HUES64 (cell line): ENCODE results near the gene ACP2.
A peak's percentile ranks its signal among the peaks of the same experiment; 100 is the strongest.

Source experiments
- H3K27ac ChIP-seq: 2 replicates; pipeline ENCODE4 v1.7.0; 2013; ENCODE audit warnings: low read depth, low read length, inconsistent platforms
- H3K27me3 ChIP-seq: 2 replicates; pipeline ENCODE4 v1.6.1; 2013; ENCODE audit warnings: mild to moderate bottlenecking, low read length; ENCODE audit not compliant: insufficient read depth
- H3K36me3 ChIP-seq: 2 replicates; pipeline ENCODE4 v1.6.1; 2013; ENCODE audit warnings: mild to moderate bottlenecking, low read length; ENCODE audit not compliant: insufficient read depth
- H3K4me1 ChIP-seq: 2 replicates; pipeline ENCODE4 v1.6.1; 2013; ENCODE audit warnings: mild to moderate bottlenecking, low read length, moderate library complexity; ENCODE audit not compliant: insufficient read depth
- H3K4me3 ChIP-seq: 2 replicates; pipeline ENCODE4 v1.5.1; 2013; ENCODE audit warnings: mild to moderate bottlenecking, low read length, moderate library complexity
- H3K9ac ChIP-seq: 2 replicates; pipeline ENCODE4 v1.6.1; 2013; ENCODE audit warnings: mild to moderate bottlenecking, low read depth, low read length
- H3K9me3 ChIP-seq: 2 replicates; pipeline ENCODE4 v1.6.1; 2013; ENCODE audit warnings: low read depth, low read length; ENCODE audit not compliant: insufficient read depth
- WGBS: fragments of 150-250, 120-280 bp; methylation state at CpG from one replicate; pipeline ENCODE4 v1.1.7; 2013; ENCODE audit warnings: missing lambda C conversion rate; 5-methylcytosine and 5-hydroxymethylcytosine counted together

Gene ACP2

GRCh38 chr11:47278058-47278457 is 29.4 kb upstream of the ACP2 start:
- H3K27ac ChIP-seq, result no peak overlapping the region
- H3K9me3 ChIP-seq, result no peaks in the 10 kb centered on the region
- H3K36me3 ChIP-seq, result peaks cover 80% of the 10 kb centered on the region
- H3K9ac ChIP-seq, result no peak overlapping the region
- H3K27me3 ChIP-seq, result no peaks in the 10 kb centered on the region
- WGBS, result 100% methylated on average over 3 of the region's 3 CpGs
- H3K4me3 ChIP-seq, result no peak overlapping the region
- 0 out of 2 replicates have a peak, but pooled peaks cover 5% of the 10 kb centered on the region for H3K4me1 ChIP-seq

- Histone ChIP-seq H3K27ac (no peak overlapping the region), H3K9me3 (no peaks in the 10 kb centered on the region), H3K4me3 (no peak overlapping the region), H3K36me3 (peaks cover 71% of the 10 kb centered on the region), H3K4me1 (0 out of 2 replicates have a peak, but pooled peaks cover 5% of the 10 kb centered on the region), H3K9ac (no peak overlapping the region), H3K27me3 (no peaks in the 10 kb centered on the region)
- WGBS, result 97% methylated on average over 3 of the region's 4 CpGs
These were observed 28.3 kb upstream of the ACP2 start for GRCh38 chr11:47276923-47277322.

- peaks cover 10% of the 10 kb centered on the region for H3K4me1 ChIP-seq
- whole genome bisulfite sequencing, result 95% methylated on average over 28 of the region's 28 CpGs
- no peak overlapping the region for H3K4me3 ChIP-seq
- H3K36me3 ChIP-seq, result peaks cover 51% of the 10 kb centered on the region
- no peak overlapping the region for H3K9ac ChIP-seq
- H3K27ac ChIP-seq, result no peak overlapping the region
- no peaks in the 10 kb centered on the region for H3K27me3 ChIP-seq
- no peaks in the 10 kb centered on the region for H3K9me3 ChIP-seq
These were observed 26.1 kb upstream of the ACP2 start for GRCh38 chr11:47274495-47275235.

- Histone ChIP-seq H3K27me3 (no peaks in the 10 kb centered on the region), H3K9ac (no peak overlapping the region), H3K4me3 (no peak overlapping the region), H3K36me3 (peaks cover 32% of the 10 kb centered on the region), H3K9me3 (no peaks in the 10 kb centered on the region), H3K27ac (no peak overlapping the region), H3K4me1 (peaks cover 23% of the 10 kb centered on the region)
- 0% methylated on average over 1 of the region's 1 CpG for WGBS
These were observed 24.1 kb upstream of the ACP2 start for GRCh38 chr11:47272706-47273105.

- no peak overlapping the region for H3K27ac ChIP-seq
- H3K36me3 ChIP-seq, result peaks cover 26% of the 10 kb centered on the region
- peaks cover 25% of the 10 kb centered on the region for H3K4me1 ChIP-seq
- no peaks in the 10 kb centered on the region for H3K9me3 ChIP-seq
- H3K9ac ChIP-seq, result no peak overlapping the region
- WGBS, result 81% methylated on average over 9 of the region's 11 CpGs
- no peak overlapping the region for H3K4me3 ChIP-seq
- no peaks in the 10 kb centered on the region for H3K27me3 ChIP-seq
These were observed 23.5 kb upstream of the ACP2 start for GRCh38 chr11:47271961-47272661.

- Histone ChIP-seq H3K9me3 (no peaks in the 10 kb centered on the region), H3K4me1 (peaks cover 25% of the 10 kb centered on the region), H3K36me3 (peaks cover 18% of the 10 kb centered on the region), H3K27ac (no peak overlapping the region), H3K4me3 (peak overlapping the region; percentile 96), H3K27me3 (no peaks in the 10 kb centered on the region), H3K9ac (no peak overlapping the region)
- 76% methylated on average over 4 of the region's 4 CpGs for WGBS
These were observed 22.7 kb upstream of the ACP2 start for GRCh38 chr11:47271328-47271727.

- peak overlapping the region; percentile 18; the same call in 1 of the 2 replicates for H3K9ac ChIP-seq
- H3K27ac ChIP-seq, result peak overlapping the region; percentile 97; the same call in 1 of the 2 replicates
- H3K4me1 ChIP-seq, result peaks cover 25% of the 10 kb centered on the region
- WGBS, result 6% methylated on average over 34 of the region's 34 CpGs
- peaks cover 11% of the 10 kb centered on the region for H3K36me3 ChIP-seq
- peak overlapping the region; percentile 96 for H3K4me3 ChIP-seq
- H3K27me3 ChIP-seq, result no peaks in the 10 kb centered on the region
- H3K9me3 ChIP-seq, result no peaks in the 10 kb centered on the region
These were observed 22.0 kb upstream of the ACP2 start for GRCh38 chr11:47270331-47271271.

GRCh38 chr11:47269829-47270305 is 21.3 kb upstream of the ACP2 start, which contains the start of gene MADD:
MADD (plus strand) TSS chr11:47270133.
- Histone ChIP-seq H3K4me1 (peaks cover 25% of the 10 kb centered on the region), H3K9ac (peak within 1 kb of the TSS; percentile 86), H3K9me3 (no peaks in the 10 kb centered on the region), H3K27me3 (no peaks in the 10 kb centered on the region), H3K4me3 (peak within 1 kb of the TSS; percentile 96), H3K27ac (peak within 1 kb of the TSS; percentile 97), H3K36me3 (peaks cover 5% of the 10 kb centered on the region)
- under 1% methylated on average over 57 of the region's 57 CpGs for WGBS

GRCh38 chr11:47269002-47269828 is 20.6 kb upstream of the ACP2 start:
- Histone ChIP-seq H3K4me1 (peaks cover 25% of the 10 kb centered on the region), H3K9me3 (no peaks in the 10 kb centered on the region), H3K27me3 (no peaks in the 10 kb centered on the region), H3K36me3 (no peaks in the 10 kb centered on the region), H3K9ac (peak overlapping the region; percentile 86), H3K4me3 (peak overlapping the region; percentile 96), H3K27ac (peak overlapping the region; percentile 97)
- 2% methylated on average over 52 of the region's 52 CpGs for WGBS

- 40% methylated on average over 13 of the region's 13 CpGs for WGBS
- Histone ChIP-seq H3K36me3 (no peaks in the 10 kb centered on the region), H3K9me3 (no peaks in the 10 kb centered on the region), H3K27me3 (no peaks in the 10 kb centered on the region), H3K9ac (peak overlapping the region; percentile 35), H3K27ac (peak overlapping the region; percentile 97), H3K4me3 (peak overlapping the region; percentile 96), H3K4me1 (peaks cover 25% of the 10 kb centered on the region)
These were observed 19.9 kb upstream of the ACP2 start for GRCh38 chr11:47268448-47269001.
